ENCODE data around the gene EHD4.

The EHD4 gene

DNA sequence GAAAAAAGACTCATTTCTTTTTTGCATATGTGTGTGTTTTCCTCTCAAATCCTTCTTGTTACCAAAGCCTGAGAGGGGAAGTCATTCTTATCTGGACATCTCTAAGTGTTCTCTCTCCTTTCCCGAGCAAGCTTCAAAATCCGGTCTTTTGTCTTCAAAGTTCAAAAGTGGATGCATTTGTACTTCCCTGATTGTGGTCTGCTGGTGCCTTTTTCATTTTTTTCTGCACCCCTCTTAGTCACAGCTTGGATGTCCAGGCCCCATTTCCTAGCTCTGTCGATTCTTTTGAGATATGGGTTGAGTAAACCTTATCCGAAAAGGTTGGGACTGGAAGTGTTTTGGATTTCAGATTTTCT lies 34.8 kb downstream of the EHD4 start:
- no peak for DNase-seq (ENCODE audit: low read depth in 4 of 4, low spot score in 1 of 4)

DNA sequence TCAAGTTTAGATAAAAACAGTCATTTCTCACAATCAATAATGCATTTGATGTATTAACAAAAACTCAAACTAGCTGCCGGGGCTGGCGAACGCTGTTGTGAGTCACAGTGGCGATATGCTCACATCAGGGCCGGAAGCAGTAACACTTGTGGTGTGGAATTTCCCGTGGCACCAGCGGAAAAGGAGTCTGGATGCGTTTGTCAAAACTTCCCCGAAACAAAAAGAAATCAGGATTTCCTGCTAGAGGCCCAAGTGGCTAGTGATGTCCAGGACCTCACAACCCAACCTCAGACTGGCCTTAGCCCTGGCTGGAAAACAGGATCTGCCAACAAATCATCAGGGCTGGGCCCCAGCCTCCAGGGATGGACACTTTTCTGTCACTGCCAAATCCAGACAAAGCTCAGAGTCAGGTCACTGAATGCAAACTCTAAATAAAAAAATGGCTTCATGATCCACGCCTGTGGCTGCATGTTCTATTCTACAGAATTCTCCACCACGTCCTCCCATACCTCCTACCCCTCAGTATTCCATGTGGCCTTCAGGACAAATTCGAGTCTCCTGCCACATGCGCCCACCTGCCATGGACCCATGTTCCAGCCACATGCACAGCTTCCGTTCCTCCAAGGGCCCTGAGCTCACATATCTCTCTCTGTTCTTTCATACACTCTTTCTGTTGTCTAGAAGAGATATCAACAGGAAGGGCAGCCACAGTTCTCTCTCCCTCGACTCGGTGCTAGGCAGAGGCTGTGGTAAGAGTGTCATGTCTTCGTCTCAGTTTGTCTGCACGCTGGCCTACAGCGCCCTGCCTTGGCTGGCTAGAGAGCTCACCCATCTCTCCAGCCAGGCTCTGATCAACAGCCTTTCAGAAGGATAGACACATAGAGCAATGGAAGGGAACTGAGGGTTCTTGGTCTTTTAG lies 35.4 kb downstream of the EHD4 start:
- peak; percentile 44 to 69 (median 58) for DNase-seq (ENCODE audit: low read depth in 4 of 4, low spot score in 1 of 4)

DNA sequence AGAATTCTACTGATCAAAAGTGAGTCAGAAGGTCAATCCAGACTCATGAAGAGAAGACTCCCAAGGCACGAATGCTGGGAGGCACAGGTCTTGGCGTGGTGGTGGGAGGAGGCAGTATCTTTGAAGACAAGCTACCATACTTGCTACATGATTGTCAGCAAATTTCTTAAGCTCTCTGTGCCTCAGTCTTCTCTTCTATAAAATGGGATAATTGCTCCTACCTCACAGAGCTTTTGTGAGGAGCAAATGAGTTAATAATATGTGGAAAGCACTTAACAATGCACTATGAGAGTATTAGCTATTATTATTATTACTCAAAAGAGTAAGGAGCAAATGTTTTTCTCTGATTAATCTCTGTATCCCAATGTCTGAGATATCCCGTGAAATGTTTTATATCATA lies 36.2 kb downstream of the EHD4 start:
- no peak for DNase-seq (ENCODE audit: low read depth in 4 of 4, low spot score in 1 of 4)

- DNase-seq (ENCODE audit: low read depth in 4 of 4, low spot score in 1 of 4), result peak in 1 of 4 experiments; percentile 12
These were observed 36.8 kb downstream of the EHD4 start for GRCh38 chr15:41935566-41936020.

GRCh38 chr15:41934843-41935242 lies 37.5 kb downstream of the EHD4 start:
- peak in 3 of 4 experiments; percentile 33 to 62 (median 44) for DNase-seq (ENCODE audit: low read depth in 4 of 4, low spot score in 1 of 4)

DNA sequence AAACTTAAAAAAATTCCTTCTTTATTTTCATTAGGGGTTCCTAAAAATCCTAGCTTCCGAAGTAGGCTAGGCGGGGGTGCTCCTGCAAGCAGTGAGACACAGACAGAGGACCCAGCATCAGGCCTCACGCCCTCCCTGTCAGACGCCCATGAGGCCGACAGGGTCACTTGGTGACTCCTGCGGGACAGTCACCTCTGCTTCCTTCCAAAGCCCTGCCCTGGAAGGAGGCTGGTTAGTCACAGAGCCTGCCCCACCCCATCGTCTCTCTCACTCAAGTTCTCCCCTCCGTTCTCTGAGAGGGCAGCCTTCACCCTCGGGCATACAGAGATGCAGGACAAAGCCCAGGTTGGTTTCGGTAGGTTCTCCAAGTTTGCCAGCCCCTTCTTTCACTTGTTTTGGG lies 38.6 kb downstream of the EHD4 start:
- no peak for DNase-seq (ENCODE audit: low read depth in 4 of 4, low spot score in 1 of 4)

DNA sequence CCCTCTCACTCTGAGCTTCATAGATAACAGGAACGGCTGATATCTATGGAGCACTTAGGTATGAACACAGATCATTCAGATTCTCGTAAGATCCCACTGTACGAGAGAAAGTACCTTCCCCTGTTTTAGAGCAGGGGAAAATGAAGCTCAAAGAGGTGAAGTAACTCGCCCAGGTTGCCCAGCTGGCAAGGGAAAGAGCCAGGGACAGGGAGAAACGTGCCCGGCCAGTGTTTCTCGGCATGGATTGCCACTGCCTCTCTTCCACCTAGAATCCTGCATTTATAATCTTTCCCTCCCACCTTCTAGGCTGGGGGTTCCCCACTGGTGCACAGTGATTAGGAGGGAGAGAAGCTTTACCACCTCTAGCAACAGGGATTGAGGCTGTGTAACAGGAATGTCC lies 39.0 kb downstream of the EHD4 start:
- no peak for DNase-seq (ENCODE audit: low read depth in 4 of 4, low spot score in 1 of 4)

DNA sequence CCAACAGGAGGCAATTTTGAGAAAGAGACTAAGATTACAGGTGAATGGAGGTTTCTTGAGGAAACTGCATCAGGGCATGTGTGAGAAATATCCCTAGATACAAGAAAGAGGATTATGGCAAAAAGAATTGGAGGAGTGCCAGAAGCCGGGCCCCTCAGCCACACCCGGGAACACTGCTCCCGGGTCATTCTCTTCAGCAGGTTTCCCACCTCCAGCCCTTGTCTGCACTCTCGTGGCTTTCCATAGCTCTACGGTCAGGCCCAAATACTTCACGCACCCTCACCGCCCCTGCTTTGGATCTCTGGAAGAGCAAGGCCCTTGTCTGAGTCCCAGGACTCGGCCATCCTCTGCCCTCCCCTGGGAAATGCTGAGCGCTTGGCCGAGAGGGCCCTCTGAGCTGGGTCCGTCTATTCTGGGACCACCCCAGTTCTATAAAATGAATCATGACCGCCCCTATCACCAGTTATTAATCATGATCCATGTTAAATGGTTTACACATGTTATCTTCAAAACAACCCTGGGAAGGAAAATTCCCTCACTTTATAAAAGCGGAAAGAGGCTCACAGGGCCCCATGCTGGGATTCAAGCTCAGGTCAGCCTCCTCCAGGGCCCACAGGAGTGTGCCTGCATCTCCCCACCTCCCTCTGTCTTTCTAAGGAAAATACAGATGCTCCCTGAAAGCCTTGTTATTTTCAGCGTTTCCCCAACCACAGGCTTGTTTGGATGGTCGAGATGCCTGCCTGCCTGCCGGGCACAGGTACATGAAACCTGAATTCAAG lies 39.7 kb downstream of the EHD4 start:
- DNase-seq (ENCODE audit: low read depth in 4 of 4, low spot score in 1 of 4), result no peak

- DNase-seq (ENCODE audit: low read depth in 4 of 4, low spot score in 1 of 4), result no peak
These were observed 40.3 kb downstream of the EHD4 start for GRCh38 chr15:41932101-41932500.

DNA sequence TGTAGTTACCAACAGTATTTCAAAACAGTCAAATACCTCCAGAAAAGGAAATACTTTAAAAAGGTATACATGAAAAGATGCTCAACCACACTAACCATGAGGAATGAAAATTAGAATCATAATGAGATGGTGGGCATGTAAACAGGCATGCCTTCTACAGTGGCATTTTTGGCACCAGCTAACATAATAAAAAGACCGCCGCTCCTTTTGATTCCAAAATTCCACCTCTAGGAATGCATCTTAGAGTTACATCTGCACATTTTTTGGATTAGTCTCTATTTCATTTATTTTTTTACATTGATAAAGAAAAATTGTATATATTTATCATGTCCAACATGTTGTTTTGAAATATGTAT lies 41.5 kb downstream of the EHD4 start:
- DNase-seq (ENCODE audit: low read depth in 4 of 4, low spot score in 1 of 4), result no peak

DNA sequence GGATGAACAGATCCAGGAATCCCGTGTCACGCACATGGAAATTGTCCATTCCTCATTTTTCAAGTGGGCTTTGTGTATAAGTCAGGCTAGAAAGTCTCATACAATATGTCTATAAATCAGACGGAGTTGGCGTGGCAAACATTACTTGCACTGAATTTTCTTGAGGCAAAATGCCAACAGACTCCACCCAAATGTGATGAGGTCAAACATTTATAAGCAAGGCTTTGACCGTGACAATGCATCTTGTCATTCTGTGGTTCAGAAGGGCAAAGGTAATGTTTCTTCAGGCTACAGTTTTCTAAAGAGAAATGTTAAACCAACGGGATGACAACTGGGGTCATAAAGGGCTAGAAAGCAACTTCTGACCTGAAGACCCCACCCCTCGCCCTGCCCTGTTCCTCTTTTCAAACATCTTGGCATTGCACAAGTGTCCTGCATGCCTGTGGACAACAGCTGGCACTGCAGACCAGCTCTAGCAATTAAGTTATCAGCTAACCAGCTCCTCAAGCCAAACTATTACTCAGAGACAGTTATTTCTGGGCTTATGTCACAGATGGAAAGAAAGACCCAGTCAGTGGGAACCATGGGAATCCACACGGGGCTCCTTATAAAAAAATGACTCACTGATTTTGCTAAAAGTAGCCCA lies 42.0 kb downstream of the EHD4 start:
- no peak for DNase-seq (ENCODE audit: low read depth in 4 of 4, low spot score in 1 of 4)

- DNase-seq (ENCODE audit: low read depth in 4 of 4, low spot score in 1 of 4), result no peak
These were observed 43.4 kb downstream of the EHD4 start for GRCh38 chr15:41928637-41929620.

DNA sequence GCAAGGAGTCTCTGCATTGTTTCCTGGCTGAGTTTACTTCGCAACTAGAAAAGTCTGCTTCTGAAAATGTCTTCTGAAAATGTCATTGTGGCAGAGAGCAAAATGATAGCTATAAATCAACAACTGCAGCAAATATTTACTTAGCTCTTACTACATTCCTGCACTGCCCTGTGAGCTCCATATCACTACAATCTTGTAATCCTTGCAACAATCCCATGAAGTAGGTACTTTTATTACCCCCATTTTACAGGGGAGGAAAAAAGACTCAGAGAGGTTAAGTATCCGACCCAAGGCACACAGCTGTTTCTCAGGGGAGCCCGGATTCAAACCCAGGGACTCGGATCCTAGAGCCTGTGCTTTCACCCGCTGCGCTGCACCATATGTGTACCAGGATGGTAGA lies 44.3 kb downstream of the EHD4 start:
- DNase-seq (ENCODE audit: low read depth in 4 of 4, low spot score in 1 of 4), result no peak

DNA sequence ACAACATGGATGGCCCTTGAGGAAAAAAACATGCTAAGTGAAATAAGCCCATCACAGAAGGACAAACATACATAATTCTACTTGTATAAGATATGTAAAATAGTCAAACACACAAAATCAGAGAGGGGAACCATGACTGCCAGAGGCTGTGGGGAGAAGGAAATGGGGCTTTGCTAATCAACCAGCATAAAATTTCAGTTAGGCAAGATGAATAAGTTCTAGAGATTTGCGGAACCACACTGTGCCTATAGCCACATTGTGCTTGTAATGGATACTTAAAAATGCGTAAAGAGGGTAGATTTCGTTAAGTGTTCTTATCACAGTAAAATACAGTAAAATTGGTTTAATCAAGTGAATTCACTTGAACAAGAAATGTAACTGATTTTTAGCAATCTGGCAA lies 44.8 kb downstream of the EHD4 start:
- no peak for DNase-seq (ENCODE audit: low read depth in 4 of 4, low spot score in 1 of 4)

- no peak for DNase-seq (ENCODE audit: low read depth in 4 of 4, low spot score in 1 of 4)
These were observed 45.9 kb downstream of the EHD4 start for GRCh38 chr15:41926185-41927056.

- no peak for DNase-seq (ENCODE audit: low read depth in 4 of 4, low spot score in 1 of 4)
These were observed 47.2 kb downstream of the EHD4 start for GRCh38 chr15:41925086-41925608.

DNA sequence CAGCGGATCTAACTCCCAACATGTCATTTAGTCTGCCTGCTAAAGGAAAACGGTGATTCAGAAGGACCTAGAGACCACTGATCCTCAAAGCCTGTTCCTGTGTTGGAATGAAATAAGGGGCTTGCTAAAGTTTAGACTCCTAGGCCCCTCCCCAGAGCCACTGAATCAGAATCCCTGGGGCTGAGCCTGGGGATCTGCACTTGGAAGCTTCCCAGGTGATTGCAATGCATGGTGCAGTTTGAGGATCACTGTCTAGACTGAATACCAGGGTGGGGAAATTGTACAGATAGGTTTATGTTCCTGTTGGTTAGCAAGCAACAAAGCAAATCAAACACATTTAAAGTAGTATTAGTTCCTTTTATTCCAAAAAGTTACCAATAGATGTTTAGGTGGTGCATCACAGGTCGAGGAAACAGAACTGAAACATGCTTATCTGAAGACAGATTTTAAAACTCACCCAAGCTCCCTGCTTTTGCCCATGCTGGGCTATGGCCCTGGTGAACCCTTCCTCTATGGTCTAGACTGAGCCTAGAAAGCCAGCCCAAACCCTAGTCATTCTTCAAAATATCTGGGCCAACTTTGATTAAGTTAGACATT lies 48.9 kb downstream of the EHD4 start:
- DNase-seq (ENCODE audit: low read depth in 4 of 4, low spot score in 1 of 4), result no peak

DNA sequence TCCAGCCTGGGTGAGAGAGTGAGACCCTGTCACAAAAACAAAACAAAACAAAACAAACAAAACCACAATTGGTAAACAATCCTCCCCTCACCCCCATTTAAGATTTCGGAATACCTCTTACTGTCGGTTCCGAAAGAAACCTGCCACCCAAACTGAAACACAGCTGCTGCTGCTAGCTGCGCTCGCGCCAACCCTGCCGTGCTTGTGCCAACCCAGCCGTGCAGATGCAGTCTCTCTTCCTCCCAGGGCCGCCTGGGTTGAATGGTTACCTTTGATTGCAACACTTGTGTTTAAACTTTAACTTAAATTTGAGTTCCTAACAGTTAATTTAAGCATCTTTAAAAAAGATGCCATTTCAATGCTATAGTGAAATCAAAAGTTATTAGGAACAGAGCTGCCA lies 50.0 kb downstream of the EHD4 start:
- no peak for DNase-seq (ENCODE audit: low read depth in 4 of 4, low spot score in 1 of 4)

DNA sequence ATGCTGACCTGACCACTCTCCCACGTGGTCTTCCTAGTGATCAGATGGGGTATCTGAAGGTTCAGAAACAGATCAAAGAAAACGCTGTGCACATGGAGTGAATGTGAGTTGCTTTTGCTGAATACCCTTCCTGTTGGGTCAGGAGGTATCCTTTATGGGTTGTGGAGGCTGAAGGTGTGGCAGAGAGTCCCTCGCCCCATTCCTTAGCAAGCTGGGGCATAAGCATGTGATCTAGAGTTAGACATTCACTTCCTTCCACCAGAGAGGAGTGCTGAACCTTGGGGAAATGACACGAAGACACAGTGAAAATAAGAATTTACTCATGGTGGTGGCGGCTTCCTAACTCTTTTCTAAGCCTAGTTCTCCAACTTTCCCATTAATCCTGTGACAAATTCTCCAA lies 50.7 kb downstream of the EHD4 start:
- DNase-seq (ENCODE audit: low read depth in 4 of 4, low spot score in 1 of 4), result no peak

All from stimulated activated CD4-positive, alpha-beta T cell treated with anti-CD3 and anti-CD28 coated beads, Interleukin-1b, Interleukin-23, amount 100 ng/mL, for 24 hours (primary cell).